ENCODE measurements around the gene KAT8. TPM values are rescaled to one million over a fixed set of nuclear protein-coding genes. Genes with fewer than 3 reads are reported as not detected.
A peak's percentile ranks its signal among the peaks of the same experiment; 100 is the strongest.

KAT8 gene
- total and polyA plus RNA-seq, 2 of the 13 experiments (the other 11 are each of a cell fraction or from before 2014, with no cell fraction given): 79.0 to 84.2 TPM

GRCh38 chr16:31105677-31106213 lies 11.7 kb upstream of the KAT8 start (continued):
- TF ChIP-seq ZNF737 (CRISPR knock-in tag; IDR thresholded peaks at IDR 0.05; ENCODE audit: borderline replicate concordance) (peak; percentile 89; the same call in 1 of the 2 replicates), ZNF598 (CRISPR knock-in tag; IDR thresholded peaks at IDR 0.05; ENCODE audit: borderline replicate concordance) (peak; percentile 80; the same call in 1 of the 2 replicates), MED8 (CRISPR knock-in tag; IDR thresholded peaks at IDR 0.05; ENCODE audit: insufficient replicate concordance) (peak; percentile 97), ZNF777 (CRISPR knock-in tag; IDR thresholded peaks at IDR 0.05) (peak; percentile 79; the same call in 1 of the 2 replicates), ZNF503 (CRISPR knock-in tag; IDR thresholded peaks at IDR 0.05) (peak; percentile 82), ZKSCAN1 (IDR thresholded peaks at IDR 0.05; ENCODE audit: low read length) (0 out of 2 replicates have a peak, but pooled peaks have one; percentile 42), ATF7-NPFF (CRISPR knock-in tag; IDR thresholded peaks at IDR 0.05; ENCODE audit: low read depth) (peak; percentile 96), NKX3-1 (CRISPR knock-in tag; IDR thresholded peaks at IDR 0.05) (peak; percentile 94; the same call in 1 of the 2 replicates), FOXA3 (CRISPR knock-in tag; IDR thresholded peaks at IDR 0.05) (peak; percentile 88), SPEN (CRISPR knock-in tag; IDR thresholded peaks at IDR 0.05; ENCODE audit: low read depth) (peak; percentile 96), SNRNP70 (IDR thresholded peaks at IDR 0.05; ENCODE audit: low read depth, low read length) (no peak), RFX3 (CRISPR knock-in tag; IDR thresholded peaks at IDR 0.05) (0 out of 2 replicates have a peak, but pooled peaks have one; percentile 28), ZNF747 (CRISPR knock-in tag; IDR thresholded peaks at IDR 0.05; ENCODE audit: borderline replicate concordance) (peak; percentile 97), ZBTB38 (CRISPR knock-in tag; IDR thresholded peaks at IDR 0.05) (peak; percentile 96), PBX3 (CRISPR knock-in tag; IDR thresholded peaks at IDR 0.05; ENCODE audit: borderline replicate concordance) (no peak; the same call in 1 of the 2 replicates), ZNF263 (CRISPR knock-in tag; IDR thresholded peaks at IDR 0.05) (peak; percentile 99), ISL2 (CRISPR knock-in tag; IDR thresholded peaks at IDR 0.05) (peak; percentile 91), ZNF614 (CRISPR knock-in tag; IDR thresholded peaks at IDR 0.05; ENCODE audit: borderline replicate concordance) (peak; percentile 95), PRDM10 (CRISPR knock-in tag; IDR thresholded peaks at IDR 0.05; ENCODE audit: low read depth) (peak; percentile 79), MTA3 (CRISPR knock-in tag; IDR thresholded peaks at IDR 0.05) (no peak), ZNF674 (CRISPR knock-in tag; IDR thresholded peaks at IDR 0.05; ENCODE audit: low read depth) (0 out of 2 replicates have a peak, but pooled peaks have one; percentile 68)

Measured in HepG2 (cell line).